Gastrocnemius medialis (tissue), 4 donors: Measurements from ENCODE around the gene YAF2. TPM values are rescaled to one million over a fixed set of nuclear protein-coding genes. Genes with fewer than 3 reads are reported as not detected.

Experiments
- ATAC-seq, 2 donors: fragments of 150-250 bp; one replicate each; pipeline ENCODE4 v1.9.1; 2016
- DNase-seq, 2 donors: peaks; one replicate each; pipeline ENCODE4 v3.0.0-alpha.2; 2019
- H3K27ac ChIP-seq, 4 donors: fragments of 200-600 bp; sonication (generic); 1 replicate in 1 of 4; 2 replicates in 3 of 4; pipeline ENCODE4 v1.5.1; 2016 to 2018; ENCODE audit warnings: mild to moderate bottlenecking in 2 of 4, moderate library complexity in 1 of 4
- H3K27me3 ChIP-seq, 3 donors: fragments of 200-600 bp; sonication (generic) in 2 of 3; 1 replicate in 1 of 3; 2 replicates in 2 of 3; pipeline versions ENCODE4 v1.5.1 to v1.6.0; 2016 to 2019; ENCODE audit warnings: mild to moderate bottlenecking in 1 of 3, moderate library complexity in 1 of 3
- H3K36me3 ChIP-seq, 2 donors: fragments of 200-600 bp; sonication (generic) in 1 of 2; one replicate each; pipeline ENCODE4 v1.5.1; 2017 to 2018
- H3K4me1 ChIP-seq, 2 donors: fragments of 200-600 bp; sonication (generic) in 1 of 2; one replicate each; pipeline ENCODE4 v1.5.1; 2016 to 2017; ENCODE audit warnings: mild to moderate bottlenecking in 2 of 2
- H3K4me3 ChIP-seq, 4 donors: fragments of 200-600 bp; sonication (generic) in 3 of 4; 1 replicate in 1 of 4; 2 replicates in 3 of 4; pipeline ENCODE4 v1.5.1; 2016 to 2019; ENCODE audit warnings: mild to moderate bottlenecking in 2 of 4
- H3K9me3 ChIP-seq, 3 donors: fragments of 200-600 bp; sonication (generic) in 2 of 3; 1 replicate in 1 of 3; 2 replicates in 2 of 3; pipeline ENCODE4 v1.5.1; 2016 to 2019
- CTCF ChIP-seq, 5 experiments: fragments of 450-650 bp in 3 of 5; fragments of 200-600 bp in 2 of 5; sonication (generic) in 2 of 5; IDR thresholded peaks in 4 of 5; conservative IDR thresholded peaks in 1 of 5; 1 replicate in 4 of 5; 2 replicates in 1 of 5; pipeline ENCODE4 v1.5.1; 2016 to 2019; ENCODE audit warnings: antibody characterized with exemption in 5 of 5, mild to moderate bottlenecking in 3 of 5, moderate library complexity in 3 of 5
- POLR2A ChIP-seq, 2 donors: fragments of 450-650 bp; IDR thresholded peaks; one replicate each; pipeline ENCODE4 v1.6.1; 2017; ENCODE audit warnings: antibody characterized with exemption in 2 of 2, mild to moderate bottlenecking in 2 of 2, moderate library complexity in 2 of 2
- in situ Hi-C, 4 donors: fragments of 200-750 bp; cut with MboI; loops; one replicate each; pipeline versions ENCODE4 v1.15.0 to v1.8.0; 2017; ENCODE audit warnings: low sequenced_read_pairs in 4 of 4
- intact Hi-C: fragments of 100-400 bp; cut with DNase I; formaldehyde crosslinking; loops from one replicate; pipeline ENCODE4 v1.15.1; 2023; ENCODE audit warnings: low total_unique reads
- total RNA-seq, 4 donors: library from RNA; depleted of rRNA; stranded (reverse); fragments of >200 nt; gene quantifications; one replicate each; pipeline versions ENCODE4 v1.1.0 to v1.2.3, GENCODE V29; 2016

YAF2 gene
- total RNA-seq, 4 donors from 2014 or later: 38.5 to 66.9 (median 54.5) TPM

DNA sequence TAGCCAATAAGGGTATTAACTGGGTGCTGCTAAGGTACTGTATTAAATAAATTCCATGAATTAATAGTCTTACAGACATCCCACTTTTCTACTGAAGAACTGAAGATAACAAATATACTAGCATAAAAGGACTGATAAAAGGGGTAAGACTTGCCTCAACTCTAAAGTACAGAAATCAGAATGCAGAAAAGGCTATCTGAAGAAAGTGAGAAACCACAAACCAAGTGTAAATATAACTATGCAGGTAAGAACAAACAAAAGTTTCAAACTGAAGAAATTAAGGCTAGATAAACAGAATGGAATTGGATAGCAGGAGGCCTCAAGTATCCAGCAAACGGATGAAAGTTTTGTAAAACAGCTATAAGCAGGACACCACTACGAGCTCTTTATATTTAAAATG, 29.5 kb downstream of the YAF2 start:
- H3K4me1 ChIP-seq: peaks cover 10% of the 10 kb centered on the region in 2 donors
- no peak overlapping the region for H3K27ac ChIP-seq
- peaks cover 0 to 14% of the 10 kb centered on the region in 2 donors for H3K36me3 ChIP-seq
- intact Hi-C loops: no loop called here
- no peak for ATAC-seq
- H3K27me3 ChIP-seq: no peaks in the 10 kb centered on the region
- in situ Hi-C loops: no loop called here
- TF ChIP-seq POLR2A (IDR thresholded peaks at IDR 0.05) (no peak), CTCF (IDR thresholded peaks at IDR 0.05 in 4 of 5, conservative IDR thresholded peaks at IDR 0.05 in 1 of 5) (no peak)
- DNase-seq: no peak
- H3K4me3 ChIP-seq: no peak overlapping the region
- no peaks in the 10 kb centered on the region for H3K9me3 ChIP-seq

GRCh38 chr12:42204819-42205218, 33.2 kb downstream of the YAF2 start:
- DNase-seq: no peak
- Histone ChIP-seq H3K36me3 (peaks cover 0 to 8% of the 10 kb centered on the region in 2 donors), H3K4me1 (peaks cover 0 to 2% of the 10 kb centered on the region in 2 donors), H3K27me3 (no peaks in the 10 kb centered on the region), H3K9me3 (no peaks in the 10 kb centered on the region), H3K4me3 (no peak overlapping the region), H3K27ac (no peak overlapping the region)
- in situ Hi-C loops (no loop called here), intact Hi-C loops (no loop called here)
- no peak for ATAC-seq
- TF ChIP-seq POLR2A (IDR thresholded peaks at IDR 0.05) (no peak), CTCF (IDR thresholded peaks at IDR 0.05 in 4 of 5, conservative IDR thresholded peaks at IDR 0.05 in 1 of 5) (no peak)

DNA sequence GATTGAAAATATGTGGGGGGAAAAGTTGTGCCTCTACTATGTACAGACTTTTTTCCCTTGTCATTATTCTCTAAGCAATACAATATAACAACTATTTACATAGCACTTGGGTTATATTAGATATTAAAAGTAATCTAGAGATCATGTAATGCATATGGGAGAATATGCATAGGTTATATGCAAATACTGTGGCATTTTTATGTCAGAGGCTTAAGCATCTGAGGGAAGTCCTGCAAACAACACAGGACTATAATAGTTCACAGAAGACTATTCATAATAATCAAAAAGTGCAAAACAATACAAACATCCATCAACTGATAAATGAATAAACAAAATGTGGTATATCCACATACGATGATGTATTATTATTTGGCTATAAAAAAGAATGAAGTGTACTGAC, 33.7 kb downstream of the YAF2 start:
- TF ChIP-seq POLR2A (IDR thresholded peaks at IDR 0.05) (no peak), CTCF (IDR thresholded peaks at IDR 0.05 in 4 of 5, conservative IDR thresholded peaks at IDR 0.05 in 1 of 5) (no peak)
- Histone ChIP-seq H3K36me3 (peaks cover 0 to 4% of the 10 kb centered on the region in 2 donors), H3K27me3 (no peaks in the 10 kb centered on the region), H3K9me3 (no peaks in the 10 kb centered on the region), H3K4me3 (no peak overlapping the region), H3K27ac (no peak overlapping the region), H3K4me1 (peaks cover under 1 to 7% of the 10 kb centered on the region in 2 donors)
- no peak for DNase-seq
- in situ Hi-C loops: no loop called here
- ATAC-seq: no peak
- intact Hi-C loops: no loop called here

DNA sequence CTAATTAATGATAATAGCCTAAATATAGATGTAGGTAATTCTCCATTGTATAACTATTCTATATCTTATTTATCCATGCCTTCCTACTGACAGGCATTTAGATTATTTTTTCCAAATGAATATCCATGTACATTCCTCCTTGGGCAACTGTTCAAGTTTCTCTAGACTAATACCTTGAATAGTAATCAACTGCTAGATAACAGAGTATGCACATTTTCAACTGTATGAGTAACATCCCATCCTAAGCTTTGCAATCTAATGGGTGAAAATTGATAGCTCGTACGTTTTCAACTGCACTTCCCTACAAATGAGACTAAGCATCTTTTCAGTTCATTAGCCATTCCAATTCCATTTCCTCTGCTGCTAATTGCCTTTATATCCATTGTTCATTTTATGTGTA, 37.0 kb downstream of the YAF2 start:
- ATAC-seq (no peak), DNase-seq (no peak)
- Histone ChIP-seq H3K36me3 (no peaks in the 10 kb centered on the region), H3K27me3 (no peaks in the 10 kb centered on the region), H3K4me1 (peaks cover 21 to 25% of the 10 kb centered on the region in 2 donors), H3K9me3 (no peaks in the 10 kb centered on the region), H3K27ac (no peak overlapping the region), H3K4me3 (no peak overlapping the region)
- intact Hi-C loops: no loop called here
- in situ Hi-C loops: no loop called here
- TF ChIP-seq POLR2A (IDR thresholded peaks at IDR 0.05) (no peak), CTCF (IDR thresholded peaks at IDR 0.05 in 4 of 5, conservative IDR thresholded peaks at IDR 0.05 in 1 of 5) (no peak)

GRCh38 chr12:42199007-42199406, 39.0 kb downstream of the YAF2 start:
- no peak for ATAC-seq
- no peaks in the 10 kb centered on the region for H3K27me3 ChIP-seq
- intact Hi-C loops: no loop called here
- TF ChIP-seq POLR2A (IDR thresholded peaks at IDR 0.05) (no peak), CTCF (IDR thresholded peaks at IDR 0.05 in 4 of 5, conservative IDR thresholded peaks at IDR 0.05 in 1 of 5) (no peak)
- peaks cover 21 to 25% of the 10 kb centered on the region in 2 donors for H3K4me1 ChIP-seq
- no peaks in the 10 kb centered on the region for H3K36me3 ChIP-seq
- no peak overlapping the region for H3K27ac ChIP-seq
- no peak overlapping the region for H3K4me3 ChIP-seq
- no peaks in the 10 kb centered on the region for H3K9me3 ChIP-seq
- DNase-seq: no peak
- in situ Hi-C loops: no loop called here
